SKM-1 (cell line): ENCODE measurements around the gene PPFIA2.

Experiments used
- DNase-seq: peaks from one replicate; lab custom pipeline; 2025; ENCODE audit not compliant: unreplicated experiment; lab: John Stamatoyannopoulos, UW

PPFIA2 gene

DNA sequence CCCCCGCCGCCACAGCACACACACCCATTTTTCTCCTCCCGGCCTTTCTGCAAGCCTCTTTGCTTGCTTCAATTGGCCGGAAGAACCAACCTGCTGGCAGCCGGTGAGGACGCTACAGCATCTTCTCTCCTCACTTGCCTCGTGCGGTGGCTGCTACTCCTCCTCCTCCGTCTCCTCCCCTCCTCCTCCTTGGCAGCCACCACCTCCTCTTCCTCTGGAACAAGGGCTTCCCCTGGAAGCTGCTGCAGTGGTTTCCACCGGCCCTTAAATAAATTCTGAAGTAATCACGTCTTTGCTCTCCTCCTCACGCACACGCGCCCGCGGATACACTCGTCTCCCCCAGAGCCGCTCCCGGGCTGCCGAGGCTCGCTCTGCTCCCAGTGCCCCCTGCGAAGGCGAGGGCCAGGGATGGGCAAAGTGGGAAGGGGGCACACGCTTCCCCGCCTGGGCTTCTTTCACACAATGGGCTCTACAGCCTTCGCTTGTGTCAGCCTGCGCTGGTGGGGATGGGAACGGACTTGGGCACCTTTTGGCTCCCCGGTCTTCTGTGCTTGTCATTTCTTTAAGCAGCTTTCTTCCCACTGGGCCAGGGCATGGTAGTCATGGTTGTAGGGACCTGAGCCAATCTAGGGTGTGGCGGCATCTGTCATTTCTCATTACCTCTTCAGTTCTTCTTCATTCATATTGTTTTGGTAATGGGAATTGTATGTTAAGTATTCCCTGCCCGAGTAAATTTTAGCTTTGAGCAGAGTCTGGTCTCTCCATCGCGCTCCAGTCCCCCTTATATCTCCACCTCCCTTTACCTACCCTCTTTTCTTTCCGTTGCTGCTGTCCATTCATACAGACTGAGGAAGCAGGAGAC, at the start of gene PPFIA2:
Gene PPFIA2 (minus strand): TSS at position 161 of the 862 bp plus-strand sequence.
- no peak for DNase-seq

DNA sequence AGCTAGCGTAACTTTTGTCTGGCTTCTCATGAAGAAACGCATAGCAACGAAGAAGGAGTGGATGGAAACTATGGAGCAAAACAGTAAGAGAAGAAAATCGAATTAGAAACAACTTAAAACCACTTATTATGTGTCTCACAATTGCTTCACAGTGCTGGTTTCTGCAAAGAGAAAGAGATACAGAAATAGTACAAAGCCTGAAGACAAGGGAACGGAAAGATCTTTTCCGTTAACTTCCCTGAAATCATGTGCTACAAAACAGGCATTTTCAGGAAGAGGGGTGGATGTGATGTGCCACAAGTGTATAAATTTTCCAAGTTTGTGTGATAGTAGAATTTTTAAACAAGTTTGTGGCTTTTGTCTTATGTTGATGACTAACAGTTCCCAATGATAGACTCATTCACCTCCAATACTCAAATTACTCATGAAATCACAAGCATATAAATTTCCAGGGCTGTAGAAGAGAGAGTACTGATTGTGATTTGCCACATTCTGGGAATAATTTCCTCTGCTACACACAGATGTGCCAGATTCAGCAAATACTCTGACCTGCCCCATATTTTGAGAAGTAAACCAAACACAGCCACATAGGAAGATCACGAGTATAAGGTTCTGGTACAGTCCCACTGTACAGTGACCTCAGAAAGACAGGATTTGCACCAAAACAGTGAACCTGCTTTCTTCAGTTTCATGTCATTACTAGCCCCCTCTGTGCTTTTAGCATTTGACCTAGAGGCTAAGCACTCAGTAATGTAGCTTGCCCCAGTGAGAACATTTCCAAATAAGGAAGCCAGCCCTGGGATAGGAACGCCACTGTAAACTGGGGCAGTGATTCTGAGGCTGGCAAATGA, 41.4 kb upstream of the PPFIA2 start:
- DNase-seq = no peak

DNA sequence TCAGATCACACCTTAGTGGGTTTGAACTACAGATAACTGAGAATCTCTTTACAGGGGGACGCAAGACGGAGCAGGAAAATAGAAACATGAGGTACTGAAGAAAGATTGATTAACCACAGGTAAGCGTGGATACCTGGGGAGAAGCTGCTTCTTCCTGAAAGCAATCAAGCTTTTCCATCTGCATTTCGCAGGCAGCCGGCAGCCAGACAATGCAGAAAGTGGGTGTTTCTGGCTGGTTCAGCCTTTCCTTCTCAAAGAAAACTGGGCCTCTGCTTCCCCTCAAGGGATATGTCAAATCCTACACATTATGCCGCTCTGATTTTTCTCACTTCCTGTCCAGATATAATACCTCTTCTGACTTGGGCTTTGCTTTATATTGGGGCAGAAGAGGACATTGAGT, 39.1 kb upstream of the PPFIA2 start:
- no peak for DNase-seq

DNA sequence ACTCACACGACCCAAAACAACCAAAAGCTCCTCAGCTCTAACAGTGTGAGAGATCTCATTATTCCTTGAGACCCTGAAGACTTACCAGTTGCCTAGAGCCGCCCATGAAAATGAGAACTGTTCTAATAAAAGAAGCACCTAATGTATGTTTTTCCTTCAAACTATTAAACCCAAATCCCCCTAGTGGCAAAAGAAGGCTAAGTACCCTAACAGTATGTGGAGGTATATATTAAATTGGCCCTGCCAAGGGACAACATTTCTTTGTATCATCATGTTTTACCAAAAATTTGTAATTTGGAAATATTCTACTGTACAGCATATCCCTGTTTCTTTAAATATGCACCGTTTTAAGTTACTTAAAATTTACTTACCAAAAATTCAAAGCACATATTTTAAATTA, 38.0 kb upstream of the PPFIA2 start:
- DNase-seq = no peak

DNA sequence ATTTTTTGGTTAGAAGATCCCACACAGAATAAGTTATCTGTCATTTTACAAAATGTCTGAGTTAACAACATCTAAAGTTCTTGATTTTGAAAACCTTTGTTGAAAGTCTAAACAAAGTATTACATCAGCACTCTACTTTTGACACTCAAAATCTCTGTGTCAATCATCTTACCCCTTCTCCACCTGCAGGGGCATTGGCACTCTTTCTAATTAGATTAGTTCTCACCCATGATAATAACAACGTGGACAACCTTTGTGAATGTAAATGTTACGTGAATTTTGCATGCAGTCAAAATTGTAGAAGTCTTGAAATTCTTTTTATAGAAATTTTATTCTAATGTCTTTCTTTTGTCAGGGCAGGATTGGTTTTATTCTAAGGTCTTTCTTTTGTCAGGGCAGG, 33.5 kb upstream of the PPFIA2 start:
- DNase-seq = no peak

DNA sequence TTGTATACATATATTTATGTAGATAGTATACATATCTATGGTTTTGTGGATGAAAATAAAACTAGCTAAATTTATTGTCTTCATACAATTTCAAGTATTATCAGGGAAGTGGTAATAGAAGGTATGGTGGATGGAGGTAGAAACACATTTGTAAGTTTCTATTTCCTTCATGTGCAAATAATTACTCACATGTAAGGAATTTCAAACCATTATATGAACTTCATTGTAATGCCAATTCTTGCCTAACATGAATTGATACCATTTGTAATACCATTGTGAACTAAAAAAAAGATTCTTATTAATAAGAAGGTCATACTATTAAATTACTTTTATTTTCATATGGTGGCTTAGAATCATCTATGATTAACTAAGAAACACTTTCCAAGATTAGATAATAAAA, 20.1 kb upstream of the PPFIA2 start:
- no peak for DNase-seq

DNA sequence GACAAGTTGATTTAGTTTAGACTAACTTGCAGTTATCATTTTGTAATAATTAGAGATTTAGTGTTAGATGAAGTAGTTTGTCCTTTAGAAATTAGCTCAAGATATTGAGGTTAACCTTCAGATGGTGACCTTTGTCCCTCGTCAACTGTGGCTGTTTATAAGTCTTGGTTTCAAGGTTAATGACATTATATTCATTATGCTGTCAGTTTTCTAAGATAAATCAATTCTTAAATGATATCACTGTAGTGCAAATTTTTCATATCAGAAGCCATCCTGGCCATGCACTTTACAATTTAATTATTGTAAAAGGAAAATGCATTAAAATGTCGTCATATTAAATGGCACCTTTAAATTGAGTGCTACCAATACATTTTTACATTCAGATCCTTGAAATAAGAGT, 19.6 kb upstream of the PPFIA2 start:
- no peak for DNase-seq

DNA sequence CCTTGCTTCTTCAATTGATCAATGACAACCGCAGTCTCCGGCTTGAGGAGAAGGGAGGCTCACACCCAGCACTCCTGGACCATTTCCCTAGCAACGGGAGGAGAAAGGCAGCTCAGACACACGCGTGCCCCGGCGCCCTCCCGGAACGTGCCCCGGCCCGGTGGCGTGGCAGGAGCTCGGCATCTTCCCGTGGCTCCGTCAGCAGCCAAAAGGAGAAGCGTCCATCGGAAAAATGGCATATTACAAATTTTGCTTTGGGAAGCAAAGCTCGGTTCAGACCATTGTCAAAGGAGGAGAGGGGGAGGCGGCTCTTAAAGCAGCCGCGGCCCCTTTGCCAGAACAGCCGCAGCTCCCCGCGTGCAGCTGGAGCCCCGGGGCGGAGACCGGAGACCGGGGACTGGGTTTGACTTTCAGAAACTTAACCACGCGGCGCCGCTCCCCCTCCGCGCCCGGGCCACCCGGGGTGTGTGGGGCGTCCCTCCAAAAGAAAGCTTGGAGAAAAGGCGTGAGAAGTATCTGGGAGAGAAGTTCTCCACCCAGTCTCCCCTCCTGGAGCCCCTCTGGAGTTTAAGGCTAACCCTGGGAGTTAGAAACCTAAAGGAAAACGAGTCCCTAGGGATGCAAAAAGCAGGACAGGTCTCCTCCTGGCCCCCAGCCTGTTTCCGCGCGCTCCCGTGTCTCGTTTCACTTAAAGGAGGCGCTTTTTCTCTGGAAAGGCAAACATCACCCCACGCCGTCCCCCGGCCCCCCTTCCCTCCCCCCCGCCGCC, 545 bp downstream of the PPFIA2 start:
- no peak for DNase-seq

DNA sequence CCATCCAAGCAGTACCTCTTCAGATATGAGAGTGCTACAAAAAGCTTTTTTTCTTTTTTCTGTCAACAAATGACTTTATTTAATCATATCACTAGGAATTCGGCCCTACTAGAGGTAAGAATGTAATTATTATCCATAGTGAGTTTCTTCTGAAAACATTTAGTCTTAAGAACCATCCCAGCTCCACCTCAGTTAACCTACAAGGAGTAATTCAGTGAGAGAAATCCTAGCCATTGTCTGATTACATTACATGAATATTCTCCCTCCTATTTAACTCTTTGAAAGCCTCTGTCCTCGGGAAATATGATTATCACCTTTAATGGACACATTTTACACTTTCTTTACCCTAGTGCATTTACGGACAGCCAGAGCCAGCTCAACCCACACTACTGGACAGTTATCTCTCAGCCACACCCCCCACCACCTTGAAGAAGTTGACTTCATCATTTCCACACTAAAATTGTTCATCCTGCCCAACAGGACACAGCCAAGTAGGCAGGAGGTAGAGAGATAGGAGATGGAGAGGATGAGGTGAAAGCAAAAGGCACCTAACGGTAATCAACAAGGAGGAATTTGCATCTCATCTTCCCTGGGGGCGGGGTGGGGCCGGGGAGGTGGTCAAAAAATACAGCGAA, 1.3 kb downstream of the PPFIA2 start:
- no peak for DNase-seq

DNA sequence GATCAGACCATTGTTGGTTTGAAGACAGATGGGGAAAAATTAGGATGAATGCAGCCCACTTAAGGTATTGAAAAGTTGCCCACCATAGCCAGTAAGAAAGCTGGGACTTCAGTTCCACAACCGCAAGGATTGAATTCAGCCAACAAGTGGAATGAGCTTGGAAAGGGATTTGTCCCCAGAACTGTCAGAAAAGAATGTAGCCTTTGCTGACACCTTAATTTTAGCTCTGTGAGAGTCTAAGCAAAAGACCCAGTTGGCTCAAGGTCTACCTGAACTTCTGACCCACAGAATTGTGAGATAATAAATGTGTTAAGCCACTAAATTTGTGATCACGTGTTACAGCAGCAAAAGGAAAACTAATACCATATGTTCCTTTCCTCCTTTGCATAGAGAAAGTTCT, 29.4 kb downstream of the PPFIA2 start:
- DNase-seq = no peak

DNA sequence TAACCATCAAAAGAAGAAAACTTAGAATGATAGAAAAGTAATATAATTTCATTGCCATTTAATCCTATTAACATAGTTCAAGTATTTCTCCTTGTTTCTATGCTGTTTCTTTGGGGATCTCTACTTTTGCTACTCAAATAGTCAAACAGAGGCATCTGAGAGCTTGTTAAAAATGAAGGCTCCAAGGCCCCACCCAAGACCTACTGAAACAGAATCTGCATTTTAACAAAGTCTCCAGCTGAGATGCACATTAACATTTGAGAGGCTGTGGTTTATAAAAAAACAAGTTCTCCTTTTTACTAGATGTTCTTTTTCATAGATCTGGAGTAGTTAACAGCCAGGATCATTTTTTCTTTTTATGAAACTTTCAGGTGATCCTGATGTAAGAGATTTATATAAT, 31.8 kb downstream of the PPFIA2 start:
- DNase-seq = no peak

DNA sequence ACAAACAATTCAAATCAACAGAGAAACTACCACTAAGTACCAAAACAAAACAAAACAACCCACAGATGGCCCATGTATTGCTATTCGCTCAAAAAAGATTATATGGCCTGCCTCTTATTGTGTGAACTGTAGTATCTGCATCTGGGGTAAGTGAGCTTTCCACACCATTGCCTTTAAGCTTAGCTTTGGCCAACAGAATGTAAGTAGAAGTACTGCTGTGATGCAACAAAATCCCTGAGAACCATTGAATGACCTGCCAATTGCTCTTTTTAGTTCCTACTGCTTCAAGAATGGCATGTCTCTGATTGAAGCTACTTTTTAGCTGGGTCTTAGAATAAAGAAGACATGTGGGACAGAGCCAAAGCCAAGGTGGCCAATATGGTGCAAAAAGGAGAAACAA, 32.5 kb downstream of the PPFIA2 start:
- DNase-seq = no peak

DNA sequence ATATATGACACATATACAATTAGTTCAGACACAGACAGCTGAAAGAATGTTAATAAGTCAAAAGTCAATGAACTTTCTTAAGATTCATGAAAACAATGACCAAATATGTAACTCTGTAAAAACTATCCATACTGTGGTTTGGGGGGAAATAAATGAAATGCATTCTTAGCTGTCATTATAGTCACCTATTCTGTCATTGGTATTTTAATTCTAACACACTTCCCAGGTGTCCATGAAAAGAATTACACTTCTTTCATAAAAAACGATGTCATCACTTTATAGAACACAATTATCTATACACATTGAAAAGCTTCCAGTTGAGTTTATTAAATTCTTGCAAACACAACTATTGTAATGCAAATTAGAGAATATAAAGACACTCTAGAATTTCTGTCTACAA, 35.8 kb downstream of the PPFIA2 start:
- DNase-seq = no peak

DNA sequence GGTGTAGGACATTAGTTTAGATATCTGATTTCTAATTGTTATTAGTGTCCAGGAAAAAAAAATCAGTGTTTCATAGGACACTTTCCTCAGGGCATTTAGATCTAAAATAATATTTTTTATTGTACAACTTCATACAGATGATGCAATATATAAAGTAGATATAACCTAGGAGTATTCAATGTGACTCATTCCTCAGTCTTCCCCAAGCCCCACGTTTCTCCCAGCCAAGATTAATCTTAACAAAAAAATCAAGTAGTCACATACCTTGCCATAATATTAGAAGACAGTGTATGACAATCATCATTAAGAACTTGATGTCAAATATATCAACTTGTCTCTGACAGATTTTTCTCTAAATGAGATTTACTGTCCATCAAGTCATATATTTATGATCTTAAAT, 37.1 kb downstream of the PPFIA2 start:
- DNase-seq = no peak

DNA sequence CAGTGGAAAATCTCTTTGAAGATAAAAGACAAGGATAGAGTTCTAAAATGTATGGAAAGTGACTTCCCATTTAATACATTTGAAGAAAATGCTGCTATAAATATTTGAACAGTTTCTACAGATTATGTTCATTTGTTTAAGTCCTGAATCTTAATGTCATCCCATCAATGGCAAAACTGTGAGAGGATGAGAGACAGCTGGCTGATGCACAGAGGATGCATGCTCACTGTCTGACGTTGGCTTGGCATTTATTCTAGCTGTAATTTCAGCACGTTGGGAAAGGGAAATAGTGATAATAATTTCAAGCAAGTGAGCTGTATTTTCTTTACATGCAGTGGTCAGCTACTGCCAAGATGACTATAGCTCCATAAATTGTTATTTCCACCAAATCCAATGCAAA, 40.5 kb downstream of the PPFIA2 start:
- DNase-seq = no peak

DNA sequence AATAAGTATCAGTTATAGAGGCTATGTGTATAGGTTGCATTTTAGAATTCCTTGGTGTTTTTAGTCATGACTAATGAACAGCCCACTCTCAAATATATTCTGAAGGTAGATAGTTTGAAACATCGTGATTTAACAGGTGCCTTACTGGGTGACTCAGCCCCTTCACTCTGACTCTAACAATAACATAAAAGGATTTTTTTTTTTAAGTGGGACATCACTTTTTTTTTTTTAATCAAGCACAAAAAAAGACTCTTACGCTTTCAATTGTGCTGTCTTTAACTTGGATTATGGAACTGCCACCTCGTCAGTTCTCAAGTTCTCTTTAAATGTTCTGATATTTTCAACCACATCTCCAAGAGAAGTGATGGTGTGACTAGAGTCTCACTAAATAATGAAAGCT, 46.6 kb downstream of the PPFIA2 start:
- no peak for DNase-seq

DNA sequence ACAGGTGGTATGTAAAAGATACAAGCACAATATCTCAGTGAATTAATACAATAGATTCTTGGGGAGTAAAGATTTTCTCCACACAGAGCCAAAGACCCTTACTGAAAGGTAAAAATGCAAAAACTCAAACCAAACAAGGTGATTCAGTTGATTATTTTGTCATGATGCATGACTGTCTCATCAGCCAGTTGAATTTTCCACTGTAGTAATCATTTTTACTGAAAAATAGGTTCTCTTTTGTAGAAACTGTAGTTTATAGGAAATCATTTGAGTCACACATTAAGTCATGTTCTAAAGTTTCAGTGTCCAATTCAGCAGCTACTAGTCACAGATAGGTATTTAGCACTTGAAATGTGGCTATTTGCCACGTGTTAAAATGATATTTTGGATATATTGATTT, 53.6 kb downstream of the PPFIA2 start:
- no peak for DNase-seq

DNA sequence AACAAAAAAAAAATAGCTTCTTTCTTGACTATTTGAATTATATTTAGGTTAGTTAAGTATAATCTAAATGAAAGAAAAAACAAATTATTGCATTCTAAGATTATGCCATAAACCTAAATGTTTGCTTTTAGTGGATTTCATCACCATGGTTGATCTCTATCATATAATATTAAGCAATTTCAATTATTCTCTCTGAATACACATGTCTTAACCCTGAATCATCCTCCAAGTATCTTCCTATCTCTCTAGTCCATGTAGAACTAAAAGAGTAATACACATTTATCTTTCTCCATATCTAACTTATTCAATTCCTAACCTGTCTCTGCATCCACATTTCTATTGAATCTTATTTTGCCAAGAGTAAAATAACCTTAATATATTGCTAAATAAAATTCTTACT, 59.6 kb downstream of the PPFIA2 start:
- DNase-seq = no peak

DNA sequence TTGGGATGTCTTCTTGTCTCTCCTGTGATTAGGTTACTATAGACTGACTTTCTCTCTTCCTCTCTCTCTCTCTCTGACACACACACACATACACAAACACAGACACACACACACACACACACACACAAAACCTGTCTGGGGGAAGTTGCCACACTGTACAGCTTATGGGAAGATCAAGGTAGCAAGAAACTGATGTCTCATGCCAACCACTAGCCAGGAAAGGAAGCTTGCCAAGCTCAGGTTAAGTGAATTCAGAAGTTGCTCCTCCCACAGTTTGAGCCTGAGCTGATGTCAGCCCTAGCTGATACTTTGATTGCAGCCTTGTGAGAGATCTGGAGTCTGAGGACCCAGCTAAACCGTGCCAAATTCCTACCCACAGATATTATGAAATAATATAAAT, 67.1 kb downstream of the PPFIA2 start:
- no peak for DNase-seq

DNA sequence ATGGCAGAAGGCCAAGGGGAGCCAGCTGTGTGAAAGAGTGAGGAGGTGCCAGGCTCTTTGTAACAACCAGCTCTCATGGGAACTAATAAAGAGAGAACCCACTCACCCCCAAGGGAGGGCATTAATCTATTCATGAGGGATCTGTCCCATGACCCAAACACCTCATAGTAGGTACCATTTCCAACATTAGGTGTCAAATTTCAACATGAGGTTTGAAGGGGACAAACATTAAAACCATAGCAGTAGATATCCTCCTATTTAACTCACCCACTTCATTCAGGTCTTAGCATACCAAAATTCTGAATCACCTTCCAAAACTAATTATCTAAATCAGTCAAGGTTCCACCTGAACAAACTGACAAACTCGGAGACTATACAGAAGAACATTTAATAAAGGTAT, 75.3 kb downstream of the PPFIA2 start:
- DNase-seq = no peak

DNA sequence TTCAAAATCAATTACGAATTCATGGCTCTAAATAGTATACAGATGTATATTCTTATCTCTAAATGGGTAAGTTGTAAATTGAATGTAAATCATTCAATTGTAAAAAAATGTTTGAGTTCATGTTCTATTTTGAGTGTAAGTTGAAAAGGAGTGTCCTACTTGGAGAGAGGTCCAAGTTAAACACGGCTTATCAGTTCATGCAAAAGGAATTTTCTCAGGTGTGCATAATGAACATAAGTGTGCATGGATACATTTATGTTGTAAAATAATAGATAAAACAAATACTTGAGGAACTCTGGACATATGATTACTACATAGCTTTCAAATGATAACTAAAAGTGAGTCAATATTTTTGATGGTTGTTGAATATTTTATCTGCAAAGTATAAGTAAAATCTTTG, 79.5 kb downstream of the PPFIA2 start:
- no peak for DNase-seq
